HG03439 (cell line): ENCODE results near the gene GPD1L.
"Not testable (repeated sequence)": the region's sequence is repeated elsewhere in the genome, so short reads cannot be mapped to it uniquely, and the experiment has no call there.

Experiments used
- ATAC-seq: cut with Tn5 transposase; IDR thresholded peaks from one replicate; pipeline ENCODE4 v1.9.1; 2021; ENCODE audit warnings: mild to moderate bottlenecking, moderate library complexity; ENCODE audit not compliant: unreplicated experiment

GPD1L gene

GRCh38 chr3:32105291-32106131 lies 909 bp upstream of the GPD1L start:
- ATAC-seq, result no peak

GRCh38 chr3:32106929-32107362 lies 526 bp downstream of the GPD1L start:
- ATAC-seq, result no peak

GRCh38 chr3:32108224-32108623 lies 1.8 kb downstream of the GPD1L start:
- not testable (repeated sequence) for ATAC-seq

GRCh38 chr3:32109256-32109655 lies 2.8 kb downstream of the GPD1L start:
- ATAC-seq, result no peak

- ATAC-seq, result no peak
Measured at GRCh38 chr3:32110233-32110760, 3.9 kb downstream of the GPD1L start.

- ATAC-seq, result no peak
Measured at GRCh38 chr3:32111560-32111959, 5.1 kb downstream of the GPD1L start.

GRCh38 chr3:32113566-32113965 lies 7.1 kb downstream of the GPD1L start:
- ATAC-seq, result no peak

GRCh38 chr3:32113981-32114545 lies 7.6 kb downstream of the GPD1L start:
- ATAC-seq, result no peak

- not testable (repeated sequence) for ATAC-seq
Measured at GRCh38 chr3:32114546-32115386, 8.3 kb downstream of the GPD1L start.

GRCh38 chr3:32117320-32117719 lies 10.9 kb downstream of the GPD1L start:
- ATAC-seq, result no peak

- ATAC-seq, result no peak
Measured at GRCh38 chr3:32118215-32118614, 11.8 kb downstream of the GPD1L start.

GRCh38 chr3:32120471-32120870 lies 14.1 kb downstream of the GPD1L start:
- ATAC-seq, result no peak

- no peak for ATAC-seq
Measured at GRCh38 chr3:32121137-32121536, 14.7 kb downstream of the GPD1L start.

- no peak for ATAC-seq
Measured at GRCh38 chr3:32123620-32124019, 17.2 kb downstream of the GPD1L start.

GRCh38 chr3:32125012-32125411 lies 18.6 kb downstream of the GPD1L start:
- ATAC-seq, result no peak

- ATAC-seq, result no peak
Measured at GRCh38 chr3:32126305-32127015, 20.0 kb downstream of the GPD1L start.

- ATAC-seq, result no peak
Measured at GRCh38 chr3:32127219-32127826, 20.9 kb downstream of the GPD1L start.

- no peak for ATAC-seq
Measured at GRCh38 chr3:32128936-32129335, 22.5 kb downstream of the GPD1L start.

GRCh38 chr3:32129832-32130231 lies 23.4 kb downstream of the GPD1L start:
- ATAC-seq, result no peak

- ATAC-seq, result no peak
Measured at GRCh38 chr3:32132121-32132520, 25.7 kb downstream of the GPD1L start.
